Measurements from ENCODE around the gene ARHGAP23. TPM values are rescaled to one million over a fixed set of nuclear protein-coding genes. Genes with fewer than 3 reads are reported as not detected.

ARHGAP23 gene
- total RNA-seq, 2 donors from 2014 or later = 5.2 to 10.9 TPM

DNA sequence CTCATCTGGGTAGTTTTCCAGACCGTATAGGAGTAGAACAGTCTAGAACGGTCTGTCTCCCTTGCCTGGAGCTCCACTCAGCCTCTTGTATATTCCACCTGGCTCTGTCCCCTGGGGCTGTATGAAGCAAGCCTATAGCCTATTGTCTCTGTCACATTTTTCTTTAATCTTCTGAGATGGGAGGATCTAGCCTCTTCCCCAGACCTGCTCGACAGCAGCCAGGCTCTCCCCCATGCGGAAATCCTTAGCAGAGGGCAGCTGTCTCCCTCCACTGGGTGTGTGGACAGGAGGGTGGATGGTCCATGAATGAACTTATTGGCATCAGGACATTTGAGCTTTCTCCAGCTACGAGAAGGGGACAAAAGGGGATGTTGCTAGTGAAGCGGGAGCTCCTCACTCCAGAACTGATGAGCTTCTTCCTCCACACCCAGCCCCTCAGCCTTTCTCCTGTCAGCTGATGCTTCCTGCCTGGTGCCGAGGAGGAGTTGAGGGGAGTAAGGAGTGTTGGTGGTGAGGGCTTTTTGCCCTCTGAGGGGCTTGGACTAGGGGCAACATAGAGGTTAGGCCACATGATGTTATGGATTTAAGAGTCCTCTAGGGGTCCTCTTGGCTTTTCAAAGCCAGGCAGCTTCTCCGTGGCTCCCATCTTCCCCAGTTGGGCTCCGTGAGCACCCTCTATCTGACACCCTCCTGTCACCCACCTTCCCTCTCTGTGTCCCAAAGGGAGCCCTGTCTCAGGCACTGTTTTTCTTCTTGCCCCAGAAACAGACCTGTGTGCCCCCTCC is 28.0 kb downstream of the ARHGAP23 start:
- Histone ChIP-seq H3K4me1 (no peaks in the 10 kb centered on the region), H3K27ac (no peak overlapping the region), H3K9me3 (no peaks in the 10 kb centered on the region), H3K27me3 (peaks cover 0 to 4% of the 10 kb centered on the region in 2 donors), H3K36me3 (replicated peaks in 1 of 2; ENCODE audit: insufficient read depth in 1 of 2, low read depth in 2 of 2) (no peaks in the 10 kb centered on the region), H3K4me3 (no peak overlapping the region)
- DNase-seq (no peak), ATAC-seq (no peak)
- no peak for TF ChIP-seq POLR2A (IDR thresholded peaks at IDR 0.05)
- TF ChIP-seq, protein P1, sequence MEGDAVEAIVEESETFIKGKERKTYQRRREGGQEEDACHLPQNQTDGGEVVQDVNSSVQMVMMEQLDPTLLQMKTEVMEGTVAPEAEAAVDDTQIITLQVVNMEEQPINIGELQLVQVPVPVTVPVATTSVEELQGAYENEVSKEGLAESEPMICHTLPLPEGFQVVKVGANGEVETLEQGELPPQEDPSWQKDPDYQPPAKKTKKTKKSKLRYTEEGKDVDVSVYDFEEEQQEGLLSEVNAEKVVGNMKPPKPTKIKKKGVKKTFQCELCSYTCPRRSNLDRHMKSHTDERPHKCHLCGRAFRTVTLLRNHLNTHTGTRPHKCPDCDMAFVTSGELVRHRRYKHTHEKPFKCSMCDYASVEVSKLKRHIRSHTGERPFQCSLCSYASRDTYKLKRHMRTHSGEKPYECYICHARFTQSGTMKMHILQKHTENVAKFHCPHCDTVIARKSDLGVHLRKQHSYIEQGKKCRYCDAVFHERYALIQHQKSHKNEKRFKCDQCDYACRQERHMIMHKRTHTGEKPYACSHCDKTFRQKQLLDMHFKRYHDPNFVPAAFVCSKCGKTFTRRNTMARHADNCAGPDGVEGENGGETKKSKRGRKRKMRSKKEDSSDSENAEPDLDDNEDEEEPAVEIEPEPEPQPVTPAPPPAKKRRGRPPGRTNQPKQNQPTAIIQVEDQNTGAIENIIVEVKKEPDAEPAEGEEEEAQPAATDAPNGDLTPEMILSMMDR (IDR thresholded peaks at IDR 0.05) = no peak
- 74 to 78% methylated on average over 9 of the region's 9 CpGs for WGBS, 2 donors
- intact Hi-C loops (cut with DNase I) = no loop called here

DNA sequence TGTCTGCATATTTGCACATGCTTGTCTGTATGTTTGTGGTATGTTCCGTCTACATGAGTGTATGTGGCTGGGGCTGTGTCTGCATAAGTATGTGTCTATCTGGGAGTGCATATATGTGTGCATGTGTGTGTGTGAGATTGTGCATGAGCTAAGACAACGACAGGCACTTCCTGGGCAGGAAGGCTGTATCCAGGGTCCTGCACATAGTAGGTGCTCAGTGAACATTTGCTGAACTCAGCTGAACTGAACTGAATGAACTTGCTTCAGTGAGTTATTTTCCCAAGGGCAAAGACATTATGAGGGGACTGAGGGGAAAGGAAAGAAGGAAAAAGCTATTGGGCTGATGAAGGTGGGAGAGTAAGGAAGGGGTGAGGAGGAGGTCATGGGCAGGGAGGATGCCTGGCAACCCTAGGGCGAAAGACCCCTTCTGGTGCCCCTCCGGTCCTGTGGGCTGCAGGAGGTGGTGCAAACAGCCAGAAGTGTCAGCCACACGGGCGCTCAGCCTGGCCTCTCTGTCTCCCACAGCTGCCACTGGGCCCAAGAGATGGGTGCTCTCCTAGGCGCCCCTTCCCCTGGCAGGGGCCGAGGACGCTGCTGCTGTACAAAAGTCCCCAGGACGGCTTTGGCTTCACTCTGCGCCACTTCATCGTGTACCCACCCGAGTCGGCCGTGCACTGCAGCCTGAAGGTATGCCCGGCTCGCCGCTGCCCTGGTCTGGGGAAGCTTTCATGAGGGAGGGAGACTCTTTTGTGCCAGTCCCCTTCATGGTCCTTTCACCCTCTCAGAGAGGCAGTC is 29.5 kb downstream of the ARHGAP23 start:
- no peak overlapping the region for H3K27ac ChIP-seq
- 82 to 85% methylated on average over 6 to 18 of the region's 18 CpGs for WGBS, 2 donors
- peaks cover 0 to 4% of the 10 kb centered on the region in 2 donors for H3K27me3 ChIP-seq
- H3K4me3 ChIP-seq = no peak overlapping the region
- no peak for DNase-seq
- H3K36me3 ChIP-seq (replicated peaks in 1 of 2; ENCODE audit: insufficient read depth in 1 of 2, low read depth in 2 of 2) = no peaks in the 10 kb centered on the region
- no peak for TF ChIP-seq POLR2A (IDR thresholded peaks at IDR 0.05)
- TF ChIP-seq, protein P1 (IDR thresholded peaks at IDR 0.05) = no peak
- intact Hi-C loops (cut with DNase I) = no loop called here
- ATAC-seq = no peak
- H3K9me3 ChIP-seq = no peaks in the 10 kb centered on the region
- no peaks in the 10 kb centered on the region for H3K4me1 ChIP-seq

DNA sequence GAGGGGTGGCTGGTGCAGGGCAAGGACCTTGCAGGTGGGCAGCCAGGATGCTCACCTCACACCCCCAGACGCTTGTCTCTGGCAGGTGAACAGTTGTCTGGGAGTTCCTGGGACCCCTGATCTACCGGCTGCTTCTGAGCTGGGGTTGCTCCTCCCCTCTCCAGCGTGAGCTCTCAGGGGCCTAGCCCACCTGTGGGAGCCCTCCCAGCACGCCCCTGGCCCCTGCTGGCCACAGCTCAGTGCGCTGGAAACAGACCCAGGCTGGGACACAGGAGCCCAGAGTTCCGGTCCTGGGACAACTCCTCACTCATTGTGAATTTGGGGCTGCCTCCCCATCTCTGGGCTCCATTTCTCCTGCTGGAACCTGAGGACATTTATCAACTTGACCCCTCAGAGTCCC is 30.3 kb downstream of the ARHGAP23 start:
- DNase-seq (no peak), ATAC-seq (no peak)
- intact Hi-C loops (cut with DNase I) = no loop called here
- TF ChIP-seq, protein P1 (IDR thresholded peaks at IDR 0.05) = no peak
- no peak for TF ChIP-seq POLR2A (IDR thresholded peaks at IDR 0.05)
- 62% methylated on average over 5 of the region's 6 CpGs; no CpG with 5 or more reads in 1 of the 2 donors for WGBS, 2 donors
- Histone ChIP-seq H3K36me3 (replicated peaks in 1 of 2; ENCODE audit: insufficient read depth in 1 of 2, low read depth in 2 of 2) (no peaks in the 10 kb centered on the region), H3K4me1 (no peaks in the 10 kb centered on the region), H3K27ac (no peak overlapping the region), H3K9me3 (no peaks in the 10 kb centered on the region), H3K4me3 (no peak overlapping the region), H3K27me3 (peaks cover 0 to 4% of the 10 kb centered on the region in 2 donors)

DNA sequence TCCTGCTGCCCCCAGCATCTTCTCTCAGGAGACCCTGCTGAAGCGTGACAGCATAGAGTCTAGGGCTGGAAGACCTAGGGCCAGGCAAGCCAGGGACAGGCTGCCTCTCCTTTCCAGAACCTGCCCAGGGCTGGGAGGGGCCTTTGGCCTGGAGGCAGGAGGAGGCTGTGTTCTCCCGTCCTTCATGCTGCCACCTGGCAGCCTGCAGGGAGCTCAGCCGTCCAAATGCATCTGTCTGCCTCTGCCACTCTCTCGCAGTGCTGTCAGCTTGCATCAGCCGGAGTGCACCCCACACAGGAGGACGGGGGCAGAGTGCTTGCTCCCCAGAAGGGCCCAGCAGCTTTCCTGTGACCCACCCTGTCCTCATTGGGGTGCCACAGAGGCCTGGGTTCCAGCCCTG is 31.3 kb downstream of the ARHGAP23 start:
- intact Hi-C loops (cut with DNase I) = no loop called here
- Histone ChIP-seq H3K27ac (no peak overlapping the region), H3K4me1 (peaks cover 2% of the 10 kb centered on the region), H3K27me3 (peaks cover 0 to 4% of the 10 kb centered on the region in 2 donors), H3K36me3 (replicated peaks in 1 of 2; ENCODE audit: insufficient read depth in 1 of 2, low read depth in 2 of 2) (no peaks in the 10 kb centered on the region), H3K4me3 (no peak overlapping the region), H3K9me3 (no peaks in the 10 kb centered on the region)
- 59 to 71% methylated on average over 6 of the region's 6 CpGs for WGBS, 2 donors
- no peak for DNase-seq
- no peak for ATAC-seq
- TF ChIP-seq POLR2A (IDR thresholded peaks at IDR 0.05) = no peak
- TF ChIP-seq, protein P1 (IDR thresholded peaks at IDR 0.05) = no peak
